Duodenal mucosa (tissue), 2 donors: ENCODE measurements around the gene MAP3K7CL.
A peak's percentile ranks its signal among the peaks of the same experiment; 100 is the strongest.

Source experiments
- H3K27ac ChIP-seq: one replicate; pipeline ENCODE4 v1.7.0; 2013; ENCODE audit warnings: low read depth, low read length
- H3K27me3 ChIP-seq, 2 donors: one replicate each; pipeline ENCODE4 v1.7.0; 2013; ENCODE audit warnings: low read length in 2 of 2, control low read depth in 1 of 2; ENCODE audit not compliant: insufficient read depth in 2 of 2, control insufficient read depth in 1 of 2
- H3K36me3 ChIP-seq, 2 donors: one replicate each; pipeline ENCODE4 v1.7.0; 2013; ENCODE audit warnings: low read length in 2 of 2, control low read depth in 1 of 2; ENCODE audit not compliant: insufficient read depth in 2 of 2, control insufficient read depth in 1 of 2
- H3K4me1 ChIP-seq, 2 donors: one replicate each; pipeline ENCODE4 v1.7.0; 2013; ENCODE audit warnings: low read length in 2 of 2, control low read depth in 1 of 2; ENCODE audit not compliant: insufficient read depth in 2 of 2, control insufficient read depth in 1 of 2
- H3K4me3 ChIP-seq, 2 donors: one replicate each; pipeline ENCODE4 v1.7.0; 2013; ENCODE audit warnings: low read length in 2 of 2, low read depth in 1 of 2
- H3K9ac ChIP-seq, 2 donors: one replicate each; pipeline ENCODE4 v1.7.0; 2013; ENCODE audit warnings: low read length in 2 of 2, low read depth in 1 of 2
- H3K9me3 ChIP-seq, 2 donors: one replicate each; pipeline ENCODE4 v1.7.0; 2013; ENCODE audit warnings: low read length in 2 of 2, control low read depth in 1 of 2; ENCODE audit not compliant: control insufficient read depth in 1 of 2

The MAP3K7CL gene

DNA sequence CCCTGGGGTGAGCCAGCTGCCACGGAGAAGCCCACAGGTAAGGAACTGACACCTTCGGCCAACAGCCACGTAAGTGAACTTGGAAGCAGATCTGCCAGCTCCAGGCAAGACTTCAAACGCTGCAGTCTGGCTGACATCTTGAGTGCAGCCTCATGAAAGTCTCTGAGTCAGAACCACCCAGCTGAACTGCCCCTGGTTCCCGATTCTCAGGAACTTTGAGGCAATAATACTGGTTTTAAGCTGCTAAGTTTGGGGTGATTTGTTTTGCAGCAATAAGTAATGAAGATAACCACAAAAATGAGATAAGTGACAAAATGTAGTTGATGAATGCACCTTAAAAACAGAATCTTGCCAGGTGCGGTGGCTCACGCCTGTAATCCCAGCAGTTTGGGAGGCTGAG is 48.5 kb downstream of the MAP3K7CL start:
- no peaks in the 10 kb centered on the region for H3K27me3 ChIP-seq
- no peaks in the 10 kb centered on the region for H3K36me3 ChIP-seq
- no peaks in the 10 kb centered on the region for H3K9me3 ChIP-seq
- no peak overlapping the region for H3K27ac ChIP-seq
- peaks cover 19 to 43% of the 10 kb centered on the region in 2 donors for H3K4me1 ChIP-seq
- H3K9ac ChIP-seq = no peak overlapping the region
- no peak overlapping the region for H3K4me3 ChIP-seq

- no peak overlapping the region for H3K4me3 ChIP-seq
- no peaks in the 10 kb centered on the region for H3K27me3 ChIP-seq
- H3K27ac ChIP-seq = no peak overlapping the region
- H3K9ac ChIP-seq = no peak overlapping the region
- no peaks in the 10 kb centered on the region for H3K9me3 ChIP-seq
- no peaks in the 10 kb centered on the region for H3K36me3 ChIP-seq
- peaks cover 19 to 43% of the 10 kb centered on the region in 2 donors for H3K4me1 ChIP-seq
These were observed 49.1 kb downstream of the MAP3K7CL start for GRCh38 chr21:29179503-29179902.

DNA sequence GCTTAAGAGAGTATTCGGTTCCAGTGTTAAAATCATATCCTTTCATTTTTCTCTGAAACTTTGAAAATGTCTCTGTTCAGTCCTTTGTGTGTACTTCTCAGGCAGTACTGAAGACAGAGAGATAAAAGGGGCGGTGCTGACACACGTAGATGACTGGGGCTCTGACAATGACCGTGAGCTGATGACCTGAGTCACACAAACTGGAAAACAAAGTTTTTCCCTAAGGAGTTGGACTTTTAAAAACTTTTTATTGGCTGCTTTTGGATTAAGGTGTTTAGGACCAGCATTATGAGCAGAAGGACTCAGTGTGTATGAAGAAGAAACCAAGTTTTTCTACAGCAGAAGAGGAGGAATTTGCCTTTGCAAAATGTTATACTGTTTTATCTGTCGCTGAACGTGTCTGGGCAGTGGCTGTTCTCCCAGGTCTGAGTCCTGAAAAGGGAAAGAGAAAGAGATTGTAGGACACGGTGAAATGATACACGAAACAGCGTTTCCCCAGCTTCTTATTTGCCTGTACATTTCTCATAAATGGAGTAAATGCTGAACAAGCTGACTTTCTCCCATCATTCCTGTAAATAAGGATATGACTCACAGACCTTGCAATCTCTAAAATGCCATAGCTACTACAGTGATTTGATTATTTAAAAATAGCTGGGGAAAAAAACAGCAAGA is 51.5 kb downstream of the MAP3K7CL start:
- H3K27ac ChIP-seq = peak overlapping the region; percentile 62
- peak overlapping the region; percentile 37 to 38 for H3K4me3 ChIP-seq
- H3K36me3 ChIP-seq = no peaks in the 10 kb centered on the region
- peak overlapping the region in 1 of 2 donors; percentile 11 for H3K9ac ChIP-seq
- no peaks in the 10 kb centered on the region for H3K27me3 ChIP-seq
- no peaks in the 10 kb centered on the region for H3K9me3 ChIP-seq
- peaks cover 17 to 35% of the 10 kb centered on the region in 2 donors for H3K4me1 ChIP-seq

- Histone ChIP-seq H3K27me3 (no peaks in the 10 kb centered on the region), H3K9me3 (no peaks in the 10 kb centered on the region), H3K4me3 (peak overlapping the region in 1 of 2 donors; percentile 38), H3K9ac (peak overlapping the region in 1 of 2 donors; percentile 11), H3K36me3 (no peaks in the 10 kb centered on the region), H3K4me1 (peaks cover 16 to 30% of the 10 kb centered on the region in 2 donors), H3K27ac (peak overlapping the region; percentile 62)
These were observed 52.2 kb downstream of the MAP3K7CL start for GRCh38 chr21:29182691-29183092.

- no peak overlapping the region for H3K9ac ChIP-seq
- no peaks in the 10 kb centered on the region for H3K27me3 ChIP-seq
- H3K4me1 ChIP-seq = peaks cover 9 to 18% of the 10 kb centered on the region in 2 donors
- H3K27ac ChIP-seq = no peak overlapping the region
- H3K4me3 ChIP-seq = no peak overlapping the region
- H3K9me3 ChIP-seq = no peaks in the 10 kb centered on the region
- H3K36me3 ChIP-seq = no peaks in the 10 kb centered on the region
These were observed 53.6 kb downstream of the MAP3K7CL start for GRCh38 chr21:29184037-29184436.

- H3K36me3 ChIP-seq = no peaks in the 10 kb centered on the region
- H3K4me3 ChIP-seq = no peak overlapping the region
- H3K9ac ChIP-seq = no peak overlapping the region
- peaks cover 9 to 18% of the 10 kb centered on the region in 2 donors for H3K4me1 ChIP-seq
- H3K27me3 ChIP-seq = no peaks in the 10 kb centered on the region
- H3K9me3 ChIP-seq = no peaks in the 10 kb centered on the region
- H3K27ac ChIP-seq = no peak overlapping the region
These were observed 54.7 kb downstream of the MAP3K7CL start for GRCh38 chr21:29185172-29185571.

GRCh38 chr21:29185633-29186032 is 55.2 kb downstream of the MAP3K7CL start:
- Histone ChIP-seq H3K9me3 (no peaks in the 10 kb centered on the region), H3K4me3 (no peak overlapping the region), H3K27me3 (no peaks in the 10 kb centered on the region), H3K36me3 (no peaks in the 10 kb centered on the region), H3K4me1 (peaks cover 9 to 18% of the 10 kb centered on the region in 2 donors), H3K27ac (no peak overlapping the region), H3K9ac (no peak overlapping the region)

DNA sequence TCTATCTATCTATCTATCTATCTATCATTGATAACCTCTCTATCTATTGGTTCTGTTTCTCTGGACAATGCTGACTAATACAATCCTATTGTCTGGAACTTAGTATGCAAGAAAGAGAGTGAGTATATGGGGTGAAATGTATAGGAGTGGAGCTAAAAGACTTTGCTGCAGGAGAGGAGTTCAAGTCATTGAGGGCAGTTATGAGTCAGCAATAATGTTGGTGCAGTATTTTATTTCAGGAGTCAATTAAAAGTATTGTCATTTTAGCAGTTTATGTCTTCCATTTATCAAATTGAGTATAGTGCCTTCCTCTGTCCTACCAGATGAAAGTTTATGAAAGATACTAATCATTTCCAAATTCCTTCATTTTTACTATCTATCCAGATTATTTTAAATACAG is 55.8 kb downstream of the MAP3K7CL start:
- Histone ChIP-seq H3K27ac (no peak overlapping the region), H3K9ac (no peak overlapping the region), H3K4me3 (no peak overlapping the region), H3K4me1 (peaks cover 9 to 18% of the 10 kb centered on the region in 2 donors), H3K9me3 (no peaks in the 10 kb centered on the region), H3K36me3 (no peaks in the 10 kb centered on the region), H3K27me3 (no peaks in the 10 kb centered on the region)

GRCh38 chr21:29187944-29188343 is 57.5 kb downstream of the MAP3K7CL start:
- H3K4me1 ChIP-seq = peaks cover 4% of the 10 kb centered on the region in 2 donors
- no peak overlapping the region for H3K27ac ChIP-seq
- no peak overlapping the region for H3K4me3 ChIP-seq
- no peak overlapping the region for H3K9ac ChIP-seq
- no peaks in the 10 kb centered on the region for H3K9me3 ChIP-seq
- no peaks in the 10 kb centered on the region for H3K27me3 ChIP-seq
- H3K36me3 ChIP-seq = no peaks in the 10 kb centered on the region

GRCh38 chr21:29189353-29189752 is 58.9 kb downstream of the MAP3K7CL start:
- Histone ChIP-seq H3K27ac (no peak overlapping the region), H3K4me3 (no peak overlapping the region), H3K27me3 (no peaks in the 10 kb centered on the region), H3K9ac (no peak overlapping the region), H3K36me3 (no peaks in the 10 kb centered on the region), H3K4me1 (no peaks in the 10 kb centered on the region), H3K9me3 (no peaks in the 10 kb centered on the region)
